DND-41 (cell line): ENCODE results near the gene METTL25.

ENCODE experiments used
- ATAC-seq: fragments of 200-7000 bp; cut with Tn5 transposase; 3 replicates; pipeline ENCODE4 v1.9.1; 2021; ENCODE audit warnings: low read depth; ENCODE audit not compliant: insufficient read depth
- DNase-seq: peaks from one replicate; pipeline ENCODE4 v3.0.0-alpha.2; 2020
- H2AFZ ChIP-seq: 2 replicates; pipeline ENCODE4 v1.6.0; 2012; ENCODE audit warnings: low read depth, low read length
- H3K27ac ChIP-seq: 2 replicates; pipeline ENCODE4 v1.5.1; 2012; ENCODE audit warnings: low read length, inconsistent platforms
- H3K27me3 ChIP-seq: fragments of 200-600 bp; sonication (generic); 2 replicates; pipeline ENCODE4 v1.6.0; 2012; ENCODE audit warnings: low read length, mild to moderate bottlenecking, inconsistent platforms; ENCODE audit not compliant: insufficient read depth, poor library complexity
- H3K36me3 ChIP-seq: 2 replicates; pipeline ENCODE4 v1.5.1; 2012; ENCODE audit warnings: low read length, inconsistent platforms; ENCODE audit not compliant: insufficient read depth
- H3K4me1 ChIP-seq: 2 replicates; pipeline ENCODE4 v1.5.1; 2012; ENCODE audit warnings: mild to moderate bottlenecking, low read length; ENCODE audit not compliant: insufficient read depth
- H3K4me2 ChIP-seq: 2 replicates; pipeline ENCODE4 v1.6.0; 2012; ENCODE audit warnings: mild to moderate bottlenecking, moderate library complexity, low read length, inconsistent platforms; ENCODE audit not compliant: insufficient read depth
- H3K4me3 ChIP-seq, 2 experiments: fragments of 200-600 bp in 1 of 2; shearing (Covaris generic) in 1 of 2; 2 replicates each; pipeline ENCODE4 v1.5.1; 2012 to 2016; ENCODE audit warnings: inconsistent platforms in 2 of 2, low read length in 2 of 2, mild to moderate bottlenecking in 2 of 2, low read depth in 1 of 2, moderate library complexity in 1 of 2
- H3K79me2 ChIP-seq: 2 replicates; pipeline ENCODE4 v1.6.0; 2012; ENCODE audit warnings: low read length, inconsistent platforms; ENCODE audit not compliant: insufficient read depth
- H3K9ac ChIP-seq: 2 replicates; pipeline ENCODE4 v1.6.0; 2012; ENCODE audit warnings: low read depth, mild to moderate bottlenecking, inconsistent platforms, low read length, moderate library complexity
- H3K9me3 ChIP-seq: 2 replicates; pipeline ENCODE4 v1.5.1; 2012; ENCODE audit warnings: low read length, moderate library complexity, mild to moderate bottlenecking, inconsistent platforms; ENCODE audit not compliant: insufficient read depth, severe bottlenecking
- H4K20me1 ChIP-seq: 2 replicates; pipeline ENCODE4 v1.6.0; 2012; ENCODE audit warnings: low read length; ENCODE audit not compliant: insufficient read depth
- CTCF ChIP-seq: IDR thresholded peaks from 2 replicates; pipeline ENCODE4 v1.5.1; 2012; ENCODE audit warnings: borderline replicate concordance, low read length, moderate library complexity, mild to moderate bottlenecking; ENCODE audit not compliant: poor library complexity, severe bottlenecking; ENCODE audit errors: extremely low read depth
- EZH2 ChIP-seq: IDR thresholded peaks from 3 replicates; pipeline ENCODE4 v1.6.1; 2012; ENCODE audit warnings: borderline replicate concordance, low read depth, mild to moderate bottlenecking, moderate library complexity, low read length, inconsistent platforms; ENCODE audit not compliant: severe bottlenecking

METTL25 gene

DNA sequence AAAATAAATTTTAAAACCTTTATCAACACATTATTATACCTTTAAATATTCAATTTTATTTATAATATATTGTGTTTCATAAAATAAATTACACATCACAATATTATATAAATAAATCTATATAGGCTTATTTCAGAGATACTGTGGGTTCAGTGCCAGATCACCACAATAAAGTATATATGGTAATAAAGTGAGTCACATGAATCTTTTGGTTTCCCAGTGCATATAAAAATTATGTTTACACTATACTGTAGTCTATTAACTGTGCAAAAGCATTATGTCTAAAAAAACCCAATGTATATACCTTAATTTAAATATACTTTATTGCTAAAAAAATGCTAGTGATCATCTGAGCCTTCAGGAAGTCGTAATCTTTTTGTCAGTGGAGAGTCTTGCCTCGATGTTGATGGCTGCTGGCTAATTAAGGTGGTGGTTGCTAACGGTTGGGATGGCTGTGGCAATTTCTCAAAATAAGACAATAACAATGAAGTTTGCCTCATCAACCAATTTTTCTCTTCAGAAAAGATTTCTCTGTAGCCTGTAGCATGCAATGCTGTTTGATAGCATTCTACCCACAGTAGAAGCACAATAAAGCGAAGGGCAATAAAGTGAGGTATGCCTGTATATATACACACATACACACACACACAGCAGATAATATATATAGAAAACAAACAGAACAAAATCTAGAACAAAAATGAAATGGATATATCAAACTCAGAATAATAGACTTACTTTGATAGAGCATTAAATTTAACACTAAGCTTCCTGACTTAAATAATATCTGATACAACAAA lies 32.6 kb upstream of the METTL25 start:
- Histone ChIP-seq H3K4me3 (no peak overlapping the region), H3K4me2 (no peak overlapping the region), H4K20me1 (no peaks in the 10 kb centered on the region), H3K27ac (no peak overlapping the region), H2AFZ (no peak overlapping the region), H3K9me3 (no peaks in the 10 kb centered on the region), H3K9ac (no peak overlapping the region), H3K36me3 (no peaks in the 10 kb centered on the region), H3K4me1 (no peaks in the 10 kb centered on the region), H3K79me2 (no peaks in the 10 kb centered on the region), H3K27me3 (no peaks in the 10 kb centered on the region)
- no peak for TF ChIP-seq CTCF
- TF ChIP-seq EZH2, result no peak
- ATAC-seq (no peak), DNase-seq (no peak)

DNA sequence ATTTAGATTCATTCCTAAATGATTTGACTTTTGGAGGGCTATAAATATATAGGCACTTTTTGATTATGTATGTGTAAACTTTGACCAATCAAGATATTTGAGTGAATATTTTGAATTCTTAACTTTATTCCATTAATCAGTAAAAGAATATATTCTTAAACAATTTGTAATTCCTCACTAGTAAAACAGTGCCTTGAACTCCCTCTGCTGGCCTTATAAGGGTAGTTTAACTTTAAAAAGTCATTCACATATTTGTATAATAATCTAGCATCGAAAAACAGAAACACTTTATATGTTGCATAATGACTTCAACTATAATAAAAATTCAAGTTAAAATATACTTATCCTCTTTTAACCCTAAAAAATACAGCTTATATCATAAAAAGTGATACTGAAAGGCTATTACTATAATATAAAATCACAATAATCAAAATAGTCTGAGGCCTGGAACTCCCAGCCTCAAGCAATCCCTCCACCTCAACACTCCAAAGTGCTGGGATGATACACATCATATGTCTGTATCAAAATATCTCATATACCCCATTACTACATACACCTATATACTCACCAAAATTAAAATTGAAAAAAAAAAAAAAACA lies 31.3 kb upstream of the METTL25 start:
- Histone ChIP-seq H3K4me3 (no peak overlapping the region), H3K79me2 (no peaks in the 10 kb centered on the region), H3K9me3 (no peaks in the 10 kb centered on the region), H3K36me3 (no peaks in the 10 kb centered on the region), H3K9ac (no peak overlapping the region), H3K27ac (no peak overlapping the region), H3K4me1 (no peaks in the 10 kb centered on the region), H3K27me3 (no peaks in the 10 kb centered on the region), H2AFZ (no peak overlapping the region), H4K20me1 (no peaks in the 10 kb centered on the region), H3K4me2 (no peak overlapping the region)
- TF ChIP-seq CTCF (peak; percentile 57), EZH2 (no peak)
- ATAC-seq, result no peak
- no peak for DNase-seq

DNA sequence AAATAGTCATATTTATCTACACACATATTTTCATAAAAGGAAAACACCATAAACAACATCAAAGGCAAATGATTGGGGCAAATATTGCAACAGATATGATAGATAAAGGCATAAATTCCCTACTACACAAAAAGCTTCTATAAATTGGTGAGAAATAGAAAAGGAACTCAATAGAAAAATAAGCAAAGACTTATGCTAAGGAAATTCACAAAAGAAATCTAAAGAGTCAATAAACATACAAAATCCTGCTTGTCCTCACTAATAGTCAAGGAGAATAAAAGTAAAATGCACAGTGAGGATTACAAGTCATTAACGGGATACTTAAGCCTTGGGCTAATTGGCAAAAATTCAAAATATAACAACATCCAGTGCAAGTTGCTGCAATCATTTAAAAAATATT lies 30.5 kb upstream of the METTL25 start:
- no peaks in the 10 kb centered on the region for H3K4me1 ChIP-seq

More for the DNA sequence above, 30.5 kb upstream of the METTL25 start:
- Histone ChIP-seq H3K4me3 (no peak overlapping the region), H2AFZ (no peak overlapping the region), H3K9me3 (no peaks in the 10 kb centered on the region), H3K9ac (no peak overlapping the region), H3K27ac (no peak overlapping the region), H3K27me3 (no peaks in the 10 kb centered on the region), H3K79me2 (no peaks in the 10 kb centered on the region), H3K4me2 (no peak overlapping the region), H4K20me1 (no peaks in the 10 kb centered on the region), H3K36me3 (no peaks in the 10 kb centered on the region)
- TF ChIP-seq CTCF, result no peak
- no peak for TF ChIP-seq EZH2
- DNase-seq (no peak), ATAC-seq (no peak)
